HG03045 (cell line): ENCODE measurements around the gene IQGAP2.
A peak's percentile ranks its signal among the peaks of the same experiment; 100 is the strongest.

Source experiments
- ATAC-seq: cut with Tn5 transposase; IDR thresholded peaks from one replicate; pipeline ENCODE4 v1.9.1; 2021; ENCODE audit warnings: mild to moderate bottlenecking, moderate library complexity; ENCODE audit not compliant: unreplicated experiment

IQGAP2 gene

DNA sequence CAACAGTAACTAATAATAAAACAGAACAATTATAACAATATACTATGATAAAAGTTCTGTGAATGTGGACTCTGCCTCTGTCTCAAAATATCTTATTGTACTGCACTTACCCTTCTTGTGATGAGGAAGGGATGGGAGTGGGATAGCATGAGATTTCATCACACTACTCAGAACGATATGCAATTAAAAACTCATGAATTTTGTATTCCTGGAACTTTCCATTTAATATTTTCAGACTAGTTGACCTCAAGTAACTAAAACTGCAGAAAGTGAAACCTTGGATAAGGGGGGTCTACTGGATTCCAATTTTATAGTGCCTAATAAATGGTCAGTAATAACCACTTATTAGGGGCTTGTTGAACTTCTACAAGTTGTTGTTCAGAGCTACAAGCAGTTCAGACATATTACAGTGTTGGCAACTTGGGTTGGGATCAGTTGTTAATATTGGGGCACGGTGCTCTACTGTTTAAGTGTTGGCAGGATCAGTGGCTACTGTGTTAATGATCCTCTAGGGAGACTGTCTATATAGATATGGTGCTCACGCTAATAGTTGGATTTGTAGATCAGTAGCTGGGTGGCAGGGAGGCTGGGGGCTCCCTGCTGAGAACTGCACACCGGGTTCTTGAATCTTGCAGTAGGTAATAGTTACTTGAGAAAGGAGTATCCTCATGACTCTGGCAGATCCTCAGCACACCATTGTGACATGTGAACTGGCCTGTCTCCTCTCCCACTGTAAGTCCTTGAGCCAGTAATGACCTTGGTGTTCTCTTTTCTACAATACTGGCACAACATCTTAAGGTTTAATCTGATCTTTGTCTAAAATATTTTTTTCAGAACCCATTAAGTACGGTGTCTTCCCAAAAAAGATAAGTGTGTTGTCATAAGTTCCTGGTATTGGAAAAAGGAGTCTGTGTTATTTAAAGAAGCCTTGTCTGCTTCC is 158.1 kb downstream of the IQGAP2 start:
- ATAC-seq = no peak

DNA sequence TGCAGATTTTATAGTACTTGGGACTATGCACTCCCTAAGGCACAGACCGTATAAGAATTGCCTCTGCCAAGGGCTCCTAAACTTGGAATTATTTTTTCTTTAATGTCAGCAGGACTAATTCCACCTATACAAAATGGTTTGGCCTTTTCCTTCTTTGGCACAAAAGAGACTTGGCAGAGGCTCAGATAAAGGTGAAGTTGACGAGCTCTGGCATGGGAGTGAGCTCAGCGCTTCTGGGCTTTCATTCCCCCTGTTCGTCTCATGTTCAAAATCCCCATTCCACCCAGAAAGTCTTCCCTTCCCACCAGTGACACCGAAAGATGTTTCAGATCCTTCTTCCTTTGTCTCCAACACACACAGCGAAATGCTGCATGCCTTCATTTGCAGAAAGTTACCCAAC is 158.9 kb downstream of the IQGAP2 start:
- ATAC-seq = no peak

DNA sequence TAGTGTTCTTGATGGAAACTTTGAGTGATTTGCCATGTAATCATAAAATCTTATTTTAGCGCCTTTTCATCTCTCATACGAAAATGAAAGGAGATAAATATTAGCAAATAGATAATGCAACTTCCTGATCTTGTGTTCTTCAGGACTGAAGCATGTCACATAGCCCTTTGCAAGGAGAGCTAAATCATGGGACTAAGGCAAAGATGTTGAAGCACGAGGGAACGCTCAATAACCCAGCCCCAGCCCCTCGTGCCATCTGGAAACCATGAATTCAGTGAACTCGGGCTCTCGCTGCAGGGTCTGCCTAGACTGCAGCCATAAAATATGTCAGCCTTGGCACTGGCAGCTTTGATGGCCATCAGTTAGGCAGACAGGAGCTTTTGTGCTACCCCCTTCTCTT is 161.9 kb downstream of the IQGAP2 start:
- no peak for ATAC-seq

DNA sequence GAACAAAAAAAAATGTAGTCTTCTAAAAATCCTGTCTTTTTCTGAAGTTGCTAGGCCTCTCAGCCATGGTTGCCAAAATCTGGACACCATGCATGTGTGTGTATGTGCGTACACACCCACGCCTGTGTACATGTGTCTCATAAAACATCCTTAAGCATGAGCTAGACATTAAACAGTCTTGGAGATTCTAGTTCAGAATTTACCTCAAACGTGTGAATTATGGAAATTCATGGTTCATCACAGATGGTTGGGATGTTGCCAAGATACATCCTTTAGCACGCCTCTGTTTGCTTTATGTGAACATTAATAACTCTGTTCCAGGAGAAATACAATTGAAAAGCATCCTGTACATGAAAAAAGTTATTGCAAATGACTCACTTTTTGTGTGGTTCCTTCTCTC is 167.1 kb downstream of the IQGAP2 start:
- no peak for ATAC-seq

DNA sequence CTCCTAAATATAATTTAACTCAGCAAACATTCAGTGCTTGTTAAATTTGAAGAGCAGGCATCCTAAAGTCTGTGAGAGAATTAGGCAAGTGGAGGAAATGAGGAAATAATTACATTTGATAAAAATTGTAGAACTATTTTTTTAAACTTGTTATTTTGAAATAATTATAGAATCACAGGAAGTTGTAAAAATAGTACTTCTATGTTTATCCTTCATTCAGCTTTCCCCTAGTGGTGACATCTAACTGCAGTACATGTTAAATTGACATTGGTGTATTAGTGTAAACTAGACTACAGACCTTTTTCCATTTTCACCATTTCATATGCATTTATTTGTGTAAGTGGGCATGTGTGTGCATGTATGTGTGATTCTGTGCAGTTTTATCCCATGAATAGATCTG is 168.5 kb downstream of the IQGAP2 start:
- ATAC-seq = no peak

DNA sequence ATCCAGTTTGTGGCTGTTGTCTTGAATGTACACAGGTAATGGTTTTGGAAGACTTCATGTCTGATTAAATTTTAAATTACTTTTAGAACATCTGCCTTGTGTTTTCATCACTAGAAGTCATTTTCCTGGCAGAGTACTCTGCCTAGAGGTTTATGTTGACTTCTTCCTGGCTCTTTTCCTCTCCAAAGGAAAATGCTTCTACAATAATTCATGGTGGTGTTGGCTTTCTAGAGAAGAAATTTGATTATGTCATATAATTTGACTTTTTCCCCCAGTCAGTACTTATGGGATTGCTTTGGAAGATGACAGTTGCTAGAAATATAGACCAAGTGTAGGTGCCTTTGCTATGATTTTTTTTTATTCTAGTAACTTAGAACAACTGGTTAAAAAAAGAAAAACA is 173.4 kb downstream of the IQGAP2 start:
- ATAC-seq = no peak

DNA sequence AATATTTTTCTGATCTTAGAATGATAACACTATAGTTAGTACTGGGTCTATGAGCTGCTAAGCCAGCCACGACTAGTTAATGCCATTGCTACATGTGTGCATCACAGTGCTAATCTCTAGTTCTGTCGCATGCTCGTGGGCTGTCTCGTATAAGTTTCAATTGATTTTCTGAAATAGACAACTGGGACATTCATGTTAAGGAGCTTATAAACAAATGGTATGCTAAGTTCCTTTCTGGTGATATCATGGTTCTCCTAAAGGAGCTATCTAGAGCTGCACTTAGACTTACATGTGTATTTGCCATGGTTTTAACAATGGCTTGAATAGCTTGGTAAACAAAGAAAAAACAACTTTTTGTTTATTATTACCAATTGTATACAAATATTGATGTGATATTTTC is 173.9 kb downstream of the IQGAP2 start:
- no peak for ATAC-seq

DNA sequence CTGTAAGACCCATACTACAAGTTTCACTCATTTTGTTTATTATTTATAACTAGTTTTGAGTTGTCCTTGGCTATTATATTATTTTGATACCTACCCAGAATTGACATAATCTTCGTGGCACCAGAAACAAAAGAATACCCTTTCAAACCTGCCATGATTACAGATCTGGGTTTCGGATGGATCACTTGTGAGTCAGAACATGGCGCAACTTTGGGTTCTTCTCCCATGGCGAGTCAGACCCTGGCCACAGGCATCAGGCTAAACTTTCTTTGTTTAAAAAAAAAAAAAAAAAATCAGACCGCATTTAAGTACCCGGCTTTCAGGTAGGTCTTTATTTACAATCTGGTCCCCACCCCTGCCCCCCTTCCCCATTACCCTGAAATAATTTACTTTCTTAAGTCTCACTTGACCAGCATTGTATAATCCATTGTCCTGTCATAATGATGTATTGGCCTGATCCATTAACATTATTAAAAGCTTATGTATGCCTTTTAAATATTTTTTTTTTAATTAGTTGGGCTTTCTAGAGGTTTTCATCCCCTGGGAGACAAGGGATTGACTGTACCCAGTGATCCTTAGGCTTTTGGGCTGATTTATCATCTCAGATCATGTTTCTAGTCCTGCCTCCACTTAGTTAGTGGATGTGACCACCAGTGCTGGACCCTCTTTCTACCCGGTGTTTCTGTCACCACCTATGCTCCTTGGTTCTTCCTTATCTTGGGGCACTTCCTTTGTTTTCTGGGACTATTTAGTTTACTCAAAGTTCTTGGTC is 176.3 kb downstream of the IQGAP2 start:
- ATAC-seq = no peak

DNA sequence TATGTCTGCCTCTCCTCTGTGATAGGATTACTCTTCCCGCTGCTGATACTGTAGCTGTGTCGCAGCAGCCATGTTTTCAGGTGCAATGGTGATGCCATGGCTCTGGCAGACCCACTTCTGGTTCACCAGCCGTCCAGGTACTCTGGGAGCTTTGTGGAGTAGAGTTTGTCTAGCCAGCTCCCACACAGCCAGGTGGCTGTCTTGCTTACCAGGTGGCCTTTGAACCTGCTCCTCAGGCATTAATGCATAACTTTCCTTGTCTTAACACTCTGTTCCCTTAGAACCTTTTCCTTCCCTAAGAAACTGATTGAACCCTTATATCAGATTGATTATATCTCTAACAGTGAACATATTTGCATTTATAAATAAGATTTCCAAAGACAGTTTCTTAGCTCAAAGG is 177.9 kb downstream of the IQGAP2 start:
- ATAC-seq = no peak

DNA sequence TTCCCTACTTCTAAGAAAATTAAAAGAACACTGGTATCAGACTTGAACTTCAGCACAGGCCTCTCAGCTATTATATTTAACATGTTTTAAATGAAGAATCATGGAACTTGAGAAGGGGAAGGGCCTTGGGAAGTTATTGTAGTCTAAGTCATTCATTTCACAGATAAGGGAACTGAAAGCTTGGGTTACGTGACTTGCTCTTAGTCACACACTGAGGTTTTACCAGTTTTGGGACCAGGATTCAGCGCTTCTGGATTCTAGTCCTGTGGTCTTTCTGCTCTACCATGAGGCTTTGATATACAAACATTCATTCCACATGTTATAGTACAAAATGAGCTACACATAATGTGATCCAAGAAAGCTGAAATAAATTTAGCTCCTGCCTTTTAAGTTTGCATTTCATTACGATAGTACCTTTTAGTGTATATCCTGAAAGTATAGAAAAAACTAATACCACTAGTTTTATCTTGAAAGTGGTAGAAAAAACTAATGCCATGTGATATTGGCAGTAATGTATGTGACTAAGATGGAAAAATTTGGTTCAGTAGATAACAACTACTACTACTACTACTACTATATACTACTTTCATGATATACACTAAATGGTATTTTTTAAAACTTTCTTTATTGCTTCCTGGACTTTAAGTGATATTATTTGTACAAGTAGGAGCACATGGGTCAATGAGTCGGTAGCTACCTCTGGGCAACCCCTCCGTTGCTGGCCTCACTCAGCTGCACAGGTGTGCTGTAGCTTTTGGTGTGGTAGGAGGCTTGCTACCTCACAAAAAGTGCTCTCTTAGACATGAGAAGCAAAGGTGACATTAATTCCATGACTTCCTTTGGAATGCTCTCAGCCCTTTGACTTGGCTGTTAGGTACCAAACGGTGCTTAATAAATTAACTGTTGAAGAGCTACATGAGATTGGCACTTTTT is 179.4 kb downstream of the IQGAP2 start:
- ATAC-seq = peak; percentile 86

DNA sequence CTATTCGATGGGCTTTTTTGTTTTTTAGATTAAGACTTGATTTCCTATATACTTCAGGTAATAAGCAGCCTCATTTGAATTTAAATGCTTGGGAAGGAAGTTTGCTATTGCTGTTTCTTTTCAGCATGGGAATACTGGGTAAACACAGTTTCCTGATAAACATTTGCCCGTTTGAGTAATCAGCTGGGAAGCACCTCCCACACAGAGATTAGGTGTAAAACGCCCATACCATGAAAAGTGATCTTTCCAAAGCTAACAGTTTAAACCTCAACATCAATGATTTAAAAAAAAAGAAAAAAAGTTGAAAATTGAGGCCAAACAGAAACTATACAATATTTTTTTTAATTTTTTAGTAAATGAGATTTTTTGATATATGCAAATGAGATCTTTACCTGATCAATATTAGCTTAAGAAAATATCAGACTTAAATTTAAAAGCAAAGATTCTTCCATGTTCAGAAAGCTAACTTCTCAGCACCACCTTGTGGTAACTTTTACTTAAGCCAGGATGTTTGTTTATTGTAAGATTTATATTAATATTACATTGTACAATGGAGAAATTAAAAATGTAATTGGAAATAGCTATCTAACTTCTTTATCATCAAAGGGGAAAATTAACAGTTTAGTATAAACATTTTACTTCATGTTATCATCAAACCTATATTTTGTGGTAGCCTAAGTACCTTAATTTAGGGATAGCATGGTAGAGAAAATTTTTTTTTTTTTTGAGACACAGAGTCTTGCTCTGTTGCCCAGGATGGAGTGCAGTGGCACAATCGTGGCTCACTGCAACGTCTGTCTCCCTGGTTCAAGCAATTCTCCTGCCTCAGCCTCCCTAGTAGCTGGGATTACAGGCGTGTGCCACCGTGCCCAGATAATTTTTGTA is 180.3 kb downstream of the IQGAP2 start:
- ATAC-seq = no peak

DNA sequence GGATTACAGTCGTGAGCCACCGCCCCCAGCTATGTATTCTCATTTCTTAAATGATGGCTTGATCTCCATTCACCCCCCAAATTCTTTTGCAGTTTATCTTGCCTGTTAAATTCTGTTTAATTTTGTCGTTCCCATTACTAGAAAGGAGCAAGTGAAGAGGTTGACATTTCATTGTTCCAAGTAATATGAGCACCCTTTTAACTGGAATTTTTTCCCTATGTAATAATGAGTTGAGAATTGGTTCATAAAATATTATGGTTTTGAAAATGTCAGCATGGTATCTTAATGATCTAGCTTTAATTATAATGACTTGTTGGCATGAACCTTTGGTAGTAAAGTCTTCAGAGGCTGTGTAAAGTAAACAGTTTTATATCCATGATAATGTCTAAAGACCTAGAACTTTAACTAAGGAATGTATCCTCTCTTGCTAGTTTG is 182.7 kb downstream of the IQGAP2 start:
- no peak for ATAC-seq

DNA sequence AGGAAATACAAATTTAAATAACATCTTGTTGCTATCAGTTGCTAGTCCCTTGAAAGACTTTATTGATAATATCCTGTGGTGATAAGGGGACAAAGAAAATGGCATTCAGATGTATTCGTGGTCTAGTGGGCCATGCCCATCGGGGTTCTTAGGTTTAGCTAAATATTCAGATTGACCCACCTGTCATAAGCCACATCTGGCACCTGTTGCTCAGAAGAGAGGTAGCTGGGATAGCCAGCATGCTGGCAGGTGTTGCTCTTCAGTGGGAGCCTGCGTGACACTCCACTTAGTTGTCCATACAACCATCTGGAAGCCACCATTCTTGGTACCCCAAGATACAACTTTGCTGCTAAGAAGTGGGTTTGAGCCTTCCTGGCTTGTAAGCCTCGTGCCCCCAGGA is 183.4 kb downstream of the IQGAP2 start:
- no peak for ATAC-seq

DNA sequence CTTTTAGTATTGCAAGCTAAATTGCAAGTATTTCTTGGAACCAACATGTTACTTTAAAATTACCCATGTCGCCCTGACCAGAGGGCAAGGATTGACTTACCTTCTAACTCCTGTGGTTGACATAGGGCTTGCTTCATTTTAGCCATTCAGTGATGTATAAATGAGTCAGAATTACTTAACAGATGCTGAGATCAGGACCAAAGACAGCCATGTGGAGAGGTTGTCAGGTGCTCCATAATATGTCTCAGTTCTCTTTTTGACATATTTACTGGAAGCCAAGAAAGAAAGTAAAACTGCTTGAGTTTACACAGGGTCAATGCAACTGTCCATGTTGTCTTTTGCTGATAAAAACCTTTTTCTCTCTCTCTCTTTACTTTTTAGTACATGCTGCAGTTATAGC is 186.9 kb downstream of the IQGAP2 start:
- ATAC-seq = peak; percentile 98

DNA sequence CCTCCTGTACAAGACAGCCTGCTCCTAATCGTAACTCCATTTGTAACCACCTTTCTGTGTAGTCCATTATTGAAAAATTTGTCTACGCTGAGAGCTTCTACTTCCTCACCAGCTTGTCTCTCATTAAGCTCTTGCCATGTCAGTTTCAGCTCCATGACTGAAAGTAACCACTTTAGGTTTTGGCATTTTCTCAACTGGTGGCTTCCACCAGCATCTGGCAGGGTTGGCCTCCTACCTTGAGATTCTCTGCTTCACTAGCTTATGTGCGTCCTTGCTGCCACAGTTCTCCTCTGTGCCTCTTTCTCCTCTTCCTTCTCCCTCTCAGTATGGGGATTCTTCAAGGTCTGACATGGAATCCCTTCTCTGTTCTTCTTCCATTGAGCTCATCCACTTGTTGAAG is 188.3 kb downstream of the IQGAP2 start:
- ATAC-seq = no peak

DNA sequence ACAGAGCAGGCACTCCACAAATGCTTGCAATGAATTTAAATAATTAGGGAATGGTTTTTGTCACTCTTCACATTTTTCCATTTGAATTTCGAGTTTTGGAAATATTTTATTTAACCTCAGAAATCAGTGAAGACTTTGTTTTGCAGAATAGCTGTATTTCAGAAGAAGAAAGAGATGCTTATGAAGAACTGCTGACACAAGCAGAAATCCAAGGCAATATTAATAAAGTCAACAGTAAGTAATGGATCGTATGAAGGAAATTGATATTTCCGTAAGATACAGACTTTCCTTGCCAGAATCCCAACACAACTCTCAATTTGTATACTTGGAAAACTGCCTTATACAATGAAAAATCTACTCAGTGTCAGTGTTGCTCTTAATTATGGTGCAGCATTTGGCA is 189.6 kb downstream of the IQGAP2 start:
- no peak for ATAC-seq

DNA sequence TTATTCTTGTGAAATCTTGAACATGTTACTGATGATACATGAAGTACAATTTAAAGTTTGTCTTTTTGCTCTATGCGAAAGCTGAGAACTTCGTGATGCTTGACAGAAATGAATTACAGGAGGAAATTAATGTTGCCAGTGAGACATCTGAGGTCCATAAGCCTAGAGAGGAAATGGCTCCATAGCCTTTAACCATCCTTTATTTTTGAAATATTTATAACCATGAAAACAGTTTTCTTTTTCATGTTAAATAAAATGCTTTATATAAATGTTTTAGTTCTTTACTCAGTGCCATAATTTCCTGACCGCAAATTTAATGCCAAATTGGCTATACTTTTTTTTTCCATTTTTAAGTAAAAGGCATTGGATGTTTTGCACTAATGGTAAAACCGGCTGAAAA is 191.0 kb downstream of the IQGAP2 start:
- no peak for ATAC-seq

DNA sequence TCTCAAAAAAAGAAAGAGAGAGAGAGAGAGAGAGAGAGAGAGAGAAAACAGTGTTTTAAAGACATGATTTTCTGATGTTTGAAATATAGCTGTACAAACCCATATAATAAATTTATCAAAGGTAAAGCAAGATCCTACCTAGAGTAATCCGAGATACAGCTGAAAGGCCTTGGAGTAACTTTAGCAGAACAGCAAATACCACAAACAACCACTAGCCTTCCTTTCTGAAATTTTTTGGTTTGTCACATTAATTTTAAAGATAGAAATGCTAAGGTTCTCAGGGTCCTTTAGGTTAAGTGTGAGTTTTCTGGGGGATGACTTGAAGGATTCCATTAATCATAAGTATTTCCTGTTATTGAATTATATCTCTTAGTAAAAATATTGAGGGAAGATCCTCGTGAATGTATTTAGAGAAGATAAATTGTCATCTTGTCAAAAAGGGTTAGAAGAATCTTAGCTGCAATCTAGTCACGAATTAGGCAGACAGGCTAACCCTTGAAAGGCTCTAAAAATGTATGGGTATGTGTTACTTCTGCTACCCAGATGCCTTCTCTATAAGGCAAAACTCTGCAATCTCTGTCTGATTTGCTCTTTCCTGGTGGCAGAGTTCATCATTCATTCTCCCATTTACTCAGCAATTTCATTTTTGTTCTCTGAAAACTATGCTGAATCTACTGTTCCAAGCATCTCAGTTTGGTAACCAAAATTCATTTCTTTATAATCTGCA is 192.8 kb downstream of the IQGAP2 start:
- ATAC-seq = no peak

DNA sequence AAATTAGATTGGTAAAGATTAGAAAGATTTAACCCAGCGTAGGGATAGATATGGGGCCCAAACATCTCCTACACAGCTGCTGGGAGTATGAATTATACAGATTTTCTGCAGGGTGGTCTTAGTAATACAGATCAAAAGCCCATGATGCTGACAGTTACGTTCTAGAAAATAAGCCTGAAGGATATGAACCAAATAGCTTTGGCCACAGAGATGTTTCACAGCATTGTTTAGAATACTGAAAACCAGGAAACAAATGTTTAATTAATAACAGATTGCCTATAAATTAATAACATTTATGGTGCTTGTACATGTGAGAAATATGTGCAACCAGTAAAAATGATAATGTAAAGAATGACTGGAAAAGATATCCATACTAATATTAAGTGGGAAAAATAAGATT is 195.4 kb downstream of the IQGAP2 start:
- no peak for ATAC-seq
